Caki2 (cell line): ENCODE data around the gene PER3. TPM values are rescaled to one million over a fixed set of nuclear protein-coding genes. Genes with fewer than 3 reads are reported as not detected.

Experiments used
- DNase-seq: peaks from one replicate; pipeline ENCODE4 v3.0.0-alpha.2; 2015; ENCODE audit warnings: low read depth
- in situ Hi-C: cut with HindIII; loops from 2 replicates; pipeline ENCODE4 v1.10.0; 2016; ENCODE audit warnings: low sequenced_read_pairs, low pct_unique_long_range_greater_than_20kb, mixed read lengths
- total RNA-seq: library from RNA; depleted of rRNA; stranded (reverse); fragments of >200 nt; shearing (Covaris generic); gene quantifications from 2 replicates; pipeline ENCODE4 v1.2.3, GENCODE V29; 2014; ENCODE audit warnings: low replicate concordance; rRNA removed

The PER3 gene
- total RNA-seq, 1 experiment from 2014 or later, result 12.5 TPM

DNA sequence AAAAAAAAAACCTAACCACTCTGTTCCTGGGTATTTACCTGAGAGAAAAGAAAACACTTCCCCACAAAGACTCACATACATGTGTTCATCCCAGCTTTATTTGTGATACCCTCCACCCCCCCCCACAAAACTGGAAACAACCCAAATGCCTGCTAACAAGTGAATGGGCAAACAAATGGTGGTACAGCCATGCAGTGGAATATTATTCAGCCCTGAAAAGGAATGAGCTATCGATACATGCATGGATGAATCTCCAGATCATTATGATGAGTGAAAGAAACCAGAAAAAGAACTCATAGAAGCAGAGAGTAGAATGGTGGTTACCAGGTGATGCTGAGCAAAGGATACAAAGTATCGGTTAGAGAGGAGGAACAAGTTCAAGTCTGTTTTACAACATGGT lies 106.8 kb downstream of the PER3 start:
- in situ Hi-C loops, result no loop called here
- DNase-seq, result no peak

GRCh38 chr1:7891804-7892203 lies 107.7 kb downstream of the PER3 start:
- in situ Hi-C loops, result no loop called here
- DNase-seq, result no peak

DNA sequence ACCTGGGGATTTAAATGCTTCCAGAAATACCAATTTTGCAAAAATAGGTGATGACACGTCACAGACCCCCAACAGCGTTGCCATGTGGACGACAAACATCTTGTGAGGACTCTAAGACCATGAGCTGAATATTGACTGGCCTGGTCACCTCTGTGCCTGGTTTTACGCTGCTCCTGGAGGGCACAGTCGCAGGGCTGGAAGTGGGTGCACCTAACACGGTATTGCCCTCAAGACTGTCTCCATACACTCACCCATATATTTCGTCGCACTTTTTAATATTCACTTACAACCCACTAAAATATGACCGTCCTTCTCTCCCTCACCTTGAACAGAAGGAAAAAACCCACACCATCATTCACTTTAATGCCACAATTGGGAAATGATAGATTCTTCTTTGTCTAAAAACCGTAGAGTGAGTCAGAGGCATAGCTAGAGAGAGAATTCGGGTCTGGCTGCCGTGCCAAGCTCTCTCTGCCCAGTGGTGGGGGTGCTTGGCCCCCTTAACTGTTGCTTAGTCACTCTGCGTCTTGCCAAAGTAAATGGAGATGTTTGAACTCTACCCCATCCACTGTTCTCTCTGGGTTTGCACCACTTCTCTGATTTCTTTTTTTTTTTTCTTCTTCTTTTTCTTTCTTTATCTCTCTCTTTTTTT lies 109.6 kb downstream of the PER3 start:
- peak; percentile 22 for DNase-seq
- in situ Hi-C loops, result no loop called here

Other genes with a start within 250 kb of the PER3 start
- 65.9 and 79.0 TPM in 2 replicates for gene VAMP3, start 13.0 kb upstream of the PER3 start, total RNA-seq
- gene UTS2, start 68.8 kb downstream of the PER3 start, total RNA-seq, result not detected in 2 replicates
- 0.35 and 0.41 TPM in 2 replicates for gene TNFRSF9, start 156.5 kb downstream of the PER3 start, total RNA-seq
- 173 and 211 TPM in 2 replicates for gene PARK7, start 177.4 kb downstream of the PER3 start, total RNA-seq
- gene ERRFI1, start 242.0 kb downstream of the PER3 start, total RNA-seq, result 31.9 and 45.3 TPM in 2 replicates